IMR-90 (cell line): ENCODE results near the gene BAMBI. TPM values are rescaled to one million over a fixed set of nuclear protein-coding genes. Genes with fewer than 3 reads are reported as not detected.

Experiments
- ATAC-seq: fragments of 200-7000 bp; cut with Tn5 transposase; 2 replicates; pipeline ENCODE4 v1.9.1; 2020; ENCODE audit warnings: low read depth, mild to moderate bottlenecking, moderate library complexity
- BruUV-seq: library from RNA; stranded (reverse); fragments of 400-500 nt; replicated peaks from 2 replicates; lab custom pipeline; 2021; lab: Mats Ljungman, UMichigan
- CTCF ChIA-PET: fragments of 300-600 bp; formaldehyde crosslinking; extraction: SDS; loops from one replicate; lab custom pipeline; 2021; ENCODE audit warnings: antibody characterized with exemption; lab: Yijun Ruan, JAX
- POLR2A ChIA-PET: fragments of 300-600 bp; sonication (Branson Sonifier 250); formaldehyde crosslinking; loops from one replicate; lab custom pipeline; 2022; ENCODE audit warnings: antibody characterized with exemption; ENCODE audit not compliant: unreplicated experiment; lab: Charles Lee
- DNase-seq: peaks from one replicate; pipeline ENCODE4 v3.0.0; 2013
- H2AFZ ChIP-seq: replicated peaks from 2 replicates; pipeline ENCODE3; 2013; ENCODE audit warnings: low read length, mild to moderate bottlenecking; ENCODE audit not compliant: poor library complexity
- H2AK5ac ChIP-seq: 2 replicates; pipeline ENCODE4 v1.6.1; 2013; ENCODE audit warnings: low read depth, low read length, inconsistent platforms
- H2AK9ac ChIP-seq: replicated peaks from 2 replicates; pipeline ENCODE3; 2013; ENCODE audit warnings: mild to moderate bottlenecking, low read depth, low read length, moderate library complexity; ENCODE audit not compliant: poor library complexity
- H2BK120ac ChIP-seq: 2 replicates; pipeline ENCODE4 v1.6.1; 2013; ENCODE audit warnings: low read depth, low read length, inconsistent platforms
- H2BK15ac ChIP-seq: 3 replicates; pipeline ENCODE4 v1.6.1; 2013; ENCODE audit warnings: low read depth, low read length, inconsistent platforms
- H2BK20ac ChIP-seq: 2 replicates; pipeline ENCODE4 v1.6.1; 2013; ENCODE audit warnings: low read depth, mild to moderate bottlenecking, inconsistent platforms, low read length, moderate library complexity
- H2BK5ac ChIP-seq: 2 replicates; pipeline ENCODE4 v1.6.1; 2013; ENCODE audit warnings: mild to moderate bottlenecking, low read depth, low read length, inconsistent platforms; ENCODE audit not compliant: poor library complexity, severe bottlenecking
- H3K14ac ChIP-seq: replicated peaks from 2 replicates; pipeline ENCODE4 v1.6.1; 2013; ENCODE audit warnings: low read depth, low read length, inconsistent platforms
- H3K18ac ChIP-seq: 2 replicates; pipeline ENCODE4 v1.6.1; 2013; ENCODE audit warnings: low read depth, low read length, control low read depth
- H3K23ac ChIP-seq: 2 replicates; pipeline ENCODE4 v1.6.1; 2013; ENCODE audit warnings: low read depth, low read length, inconsistent platforms
- H3K27ac ChIP-seq: 2 replicates; pipeline ENCODE4 v1.5.1; 2013; ENCODE audit warnings: mild to moderate bottlenecking, control low read depth, low read length; ENCODE audit not compliant: insufficient read depth
- H3K27me3 ChIP-seq: 2 replicates; pipeline ENCODE4 v1.6.1; 2013; ENCODE audit warnings: low read length; ENCODE audit not compliant: control insufficient read depth, insufficient read depth
- H3K36me3 ChIP-seq: 2 replicates; pipeline ENCODE4 v1.6.1; 2013; ENCODE audit warnings: low read length, mixed read lengths; ENCODE audit not compliant: control insufficient read depth, insufficient read depth
- H3K4ac ChIP-seq: 2 replicates; pipeline ENCODE4 v1.6.1; 2013; ENCODE audit warnings: low read depth, low read length, inconsistent platforms
- H3K4me1 ChIP-seq: 2 replicates; pipeline ENCODE4 v1.6.1; 2013; ENCODE audit warnings: low read length, mixed read lengths; ENCODE audit not compliant: control insufficient read depth, insufficient read depth
- H3K4me2 ChIP-seq: 2 replicates; pipeline ENCODE4 v1.6.1; 2013; ENCODE audit warnings: low read depth, mild to moderate bottlenecking, control low read depth, low read length, moderate library complexity
- H3K4me3 ChIP-seq: 2 replicates; pipeline ENCODE4 v1.5.1; 2013; ENCODE audit warnings: low read depth, mild to moderate bottlenecking, control low read depth, low read length, moderate library complexity; ENCODE audit not compliant: insufficient read depth
- H3K56ac ChIP-seq: 2 replicates; pipeline ENCODE4 v1.6.1; 2013; ENCODE audit warnings: low read length, inconsistent platforms; ENCODE audit not compliant: insufficient read depth; ENCODE audit errors: extremely low read depth
- H3K79me1 ChIP-seq, 2 experiments: 2 replicates each; pipeline ENCODE4 v1.6.1; 2013; ENCODE audit warnings: low read length in 2 of 2, inconsistent platforms in 1 of 2, low read depth in 1 of 2
- H3K9ac ChIP-seq: 2 replicates; pipeline ENCODE4 v1.6.1; 2013; ENCODE audit warnings: low read depth, low read length, control low read depth
- H3K9me1 ChIP-seq: 2 replicates; pipeline ENCODE4 v1.6.1; 2013; ENCODE audit warnings: low read length, inconsistent platforms; ENCODE audit not compliant: insufficient read depth
- H3K9me3 ChIP-seq: 2 replicates; pipeline ENCODE4 v1.6.1; 2013; ENCODE audit warnings: low read length; ENCODE audit not compliant: control insufficient read depth, insufficient read depth
- H4K20me1 ChIP-seq: 2 replicates; pipeline ENCODE4 v1.6.1; 2013; ENCODE audit warnings: low read length, inconsistent platforms; ENCODE audit not compliant: insufficient read depth
- H4K5ac ChIP-seq: 2 replicates; pipeline ENCODE4 v1.6.1; 2013; ENCODE audit warnings: mild to moderate bottlenecking, low read depth, low read length, control low read depth
- H4K8ac ChIP-seq, 2 experiments: 2 replicates each; pipeline ENCODE4 v1.6.1; 2013; ENCODE audit warnings: low read depth in 2 of 2, low read length in 2 of 2, control low read depth in 1 of 2, inconsistent platforms in 1 of 2
- H4K91ac ChIP-seq: 2 replicates; pipeline ENCODE4 v1.6.1; 2013; ENCODE audit warnings: low read depth, low read length, inconsistent platforms; ENCODE audit not compliant: insufficient read depth
- CTCF ChIP-seq: conservative IDR thresholded peaks from 2 replicates; pipeline ENCODE4 v1.5.1; 2012; ENCODE audit warnings: mild to moderate bottlenecking, low read depth, low read length, improper control_type of control experiment
- MAZ ChIP-seq: IDR thresholded peaks from 2 replicates; pipeline ENCODE4 v1.6.1; 2012; ENCODE audit warnings: low read depth, mild to moderate bottlenecking, low read length, improper control_type of control experiment, moderate library complexity, borderline replicate concordance
- WGBS, 2 experiments: methylation state at CpG; one replicate each; pipeline versions ENCODE4 v1.1.5 to v1.1.7; 2013; ENCODE audit warnings: missing lambda C conversion rate in 2 of 2; ENCODE audit not compliant: insufficient read length in 1 of 2; ENCODE audit errors: extremely low coverage in 2 of 2; 5-methylcytosine and 5-hydroxymethylcytosine counted together
- dilution Hi-C: fragments of 300-500 bp; cut with HindIII; formaldehyde crosslinking; loops from one replicate; pipeline ENCODE4 v1.14.3; 2018; ENCODE audit warnings: low sequenced_read_pairs; ENCODE audit not compliant: unreplicated experiment
- in situ Hi-C: fragments of 300-500 bp; cut with MboI; formaldehyde crosslinking; loops from 3 replicates; pipeline ENCODE4 v1.14.3; 2019; ENCODE audit warnings: low sequenced_read_pairs, inconsistent platforms, mixed read lengths
- intact Hi-C: fragments of 100-400 bp; cut with micrococcal nuclease; formaldehyde crosslinking; loops from 2 replicates; pipeline ENCODE4 v1.10.0; 2022
- polyA plus RNA-seq, 3 experiments: library from polyadenylated mRNA; depleted of rRNA; stranded (reverse); fragments of >200 nt; gene quantifications; 2 replicates each; pipeline ENCODE4 v1.2.3, GENCODE V29; 2012; ENCODE audit warnings: low replicate concordance in 1 of 3
- total RNA-seq: library from RNA; depleted of rRNA; stranded (reverse); fragments of >200 nt; gene quantifications from 2 replicates; pipeline ENCODE4 v1.2.3, GENCODE V29; 2012

BAMBI gene
- total and polyA plus RNA-seq, 2 of the 4 experiments (the other 2 are of a cell fraction), result 14.4 to 19.4 TPM

GRCh38 chr10:28668363-28669226, 8.7 kb upstream of the BAMBI start:
- H2AK5ac ChIP-seq, result 0 out of 2 replicates have a peak overlapping the region, but pooled peaks have one; percentile 1
- no TSS peak for BruUV-seq
- 1% methylated on average over 22 of the region's 59 CpGs; no CpG with 5 or more reads in 1 of the 2 experiments for WGBS, 2 experiments
- in situ Hi-C loops (loop anchor here (5.0 kb wide), 1 partner anchor 634 kb away; no protein-coding TSS in a partner anchor), intact Hi-C loops (no loop called here), dilution Hi-C loops (no loop called here)
- no peak overlapping the region for H4K5ac ChIP-seq
- ATAC-seq, result peak; percentile 85
- H4K20me1 ChIP-seq, result no peaks in the 10 kb centered on the region
- no peaks in the 10 kb centered on the region for H3K79me1 ChIP-seq
- H2BK20ac ChIP-seq, result peak overlapping the region; percentile 42; the same call in 1 of the 2 replicates
- ChIA-PET POLR2A (no interaction called here), CTCF (no interaction called here)
- H3K9me3 ChIP-seq, result no peaks in the 10 kb centered on the region
- peaks cover 2% of the 10 kb centered on the region; the same call in 1 of the 2 replicates for H3K4me1 ChIP-seq
- no peak overlapping the region for H3K18ac ChIP-seq
- peak overlapping the region; percentile 81 for H3K23ac ChIP-seq
- peaks cover 64% of the 10 kb centered on the region for H3K27me3 ChIP-seq
- H3K56ac ChIP-seq, result no peak overlapping the region
- peak overlapping the region; percentile 90 for H3K4me2 ChIP-seq
- H3K4me3 ChIP-seq, result peak overlapping the region; percentile 46
- no peak overlapping the region for H2AK9ac ChIP-seq
- H4K8ac ChIP-seq, result no peak overlapping the region; a peak in 1 of 4 replicates
- no peak overlapping the region for H4K91ac ChIP-seq
- H2BK5ac ChIP-seq, result no peak overlapping the region
- DNase-seq, result no peak
- no peaks in the 10 kb centered on the region for H3K9me1 ChIP-seq
- H3K36me3 ChIP-seq, result no peaks in the 10 kb centered on the region
- no peak overlapping the region; the same call in 1 of the 2 replicates for H3K14ac ChIP-seq
- peak overlapping the region; percentile 56 for H2BK120ac ChIP-seq
- H2BK15ac ChIP-seq, result no peak overlapping the region; the same call in 2 of the 3 replicates
- TF ChIP-seq CTCF, result no peak
- peak; percentile 41; the same call in 1 of the 2 replicates for TF ChIP-seq MAZ
- H3K4ac ChIP-seq, result peak overlapping the region; percentile 51; the same call in 1 of the 2 replicates
- peak overlapping the region; percentile 84 for H2AFZ ChIP-seq
- H3K27ac ChIP-seq, result no peak overlapping the region
- peak overlapping the region; percentile 29; the same call in 1 of the 2 replicates for H3K9ac ChIP-seq
